HepG2 (cell line): ENCODE measurements around the gene TEX9. TPM values are rescaled to one million over a fixed set of nuclear protein-coding genes. Genes with fewer than 3 reads are reported as not detected.

Experiments
- CAMTA2 ChIP-seq: sonication (generic); formaldehyde crosslinking; IDR thresholded peaks from 2 replicates; pipeline ENCODE4 v1.4.0; 2020; ENCODE audit warnings: mild to moderate bottlenecking, missing genetic modification reagents, borderline replicate concordance
- CBX2 ChIP-seq, 2 experiments: fragments of 200-600 bp in 1 of 2; sonication (generic); formaldehyde crosslinking in 1 of 2; IDR thresholded peaks; 2 replicates each; pipeline versions ENCODE4 v1.7.0 to v1.8.1; 2018 to 2022; ENCODE audit warnings: low read depth in 2 of 2, low read length in 1 of 2, mild to moderate bottlenecking in 1 of 2, missing genetic modification reagents in 1 of 2
- CEBPB ChIP-seq: IDR thresholded peaks from 2 replicates; pipeline ENCODE4 v1.6.1; 2011; ENCODE audit warnings: low read depth, low read length, improper control_type of control experiment, borderline replicate concordance
- CENPBD1 ChIP-seq: sonication (generic); formaldehyde crosslinking; IDR thresholded peaks from 2 replicates; pipeline ENCODE4 v1.8.0; 2022; ENCODE audit warnings: missing genetic modification reagents, low read depth, mild to moderate bottlenecking, borderline replicate concordance
- FLYWCH1 ChIP-seq: sonication (generic); formaldehyde crosslinking; IDR thresholded peaks from 2 replicates; pipeline ENCODE4 v1.8.1; 2023; ENCODE audit warnings: mild to moderate bottlenecking, missing genetic modification reagents
- MED8 ChIP-seq: sonication (generic); formaldehyde crosslinking; IDR thresholded peaks from 2 replicates; pipeline ENCODE4 v1.8.1; 2023; ENCODE audit warnings: mild to moderate bottlenecking, missing genetic modification reagents; ENCODE audit not compliant: insufficient replicate concordance
- MXI1 ChIP-seq: IDR thresholded peaks from 3 replicates; pipeline ENCODE4 v1.6.1; 2012; ENCODE audit warnings: low read depth, low read length, inconsistent platforms, borderline replicate concordance
- NAIF1 ChIP-seq: sonication (generic); formaldehyde crosslinking; IDR thresholded peaks from 2 replicates; pipeline ENCODE4 v1.5.0; 2020; ENCODE audit warnings: mild to moderate bottlenecking, missing genetic modification reagents, borderline replicate concordance
- NFIC ChIP-seq: IDR thresholded peaks from 2 replicates; pipeline ENCODE4 v1.6.1; 2012; ENCODE audit warnings: mild to moderate bottlenecking, low read length, inconsistent platforms
- PCBP1 ChIP-seq: fragments of 200-400 bp; formaldehyde crosslinking; IDR thresholded peaks from 2 replicates; pipeline ENCODE4 v1.6.1; 2017; ENCODE audit warnings: mild to moderate bottlenecking, low read depth, low read length, borderline replicate concordance
- RCOR2 ChIP-seq: IDR thresholded peaks from 2 replicates; pipeline ENCODE4 v1.6.1; 2016; ENCODE audit warnings: missing biosample characterization, missing genetic modification reagents
- SAP130 ChIP-seq: IDR thresholded peaks from 2 replicates; pipeline ENCODE4 v1.6.1; 2016; ENCODE audit warnings: low read depth
- TMF1 ChIP-seq: sonication (generic); formaldehyde crosslinking; IDR thresholded peaks from 2 replicates; pipeline ENCODE4 v1.8.1; 2022; ENCODE audit warnings: low read depth, missing genetic modification reagents
- ZBTB44 ChIP-seq: sonication (generic); formaldehyde crosslinking; IDR thresholded peaks from 2 replicates; pipeline ENCODE4 v1.4.0; 2020; ENCODE audit warnings: missing genetic modification reagents
- ZNF260 ChIP-seq: sonication (generic); formaldehyde crosslinking; IDR thresholded peaks from 2 replicates; pipeline ENCODE4 v1.4.0; 2020; ENCODE audit warnings: missing genetic modification reagents, low read depth, mild to moderate bottlenecking, borderline replicate concordance
- ZNF670 ChIP-seq: sonication (generic); formaldehyde crosslinking; IDR thresholded peaks from 2 replicates; pipeline ENCODE4 v1.8.0; 2022; ENCODE audit warnings: mild to moderate bottlenecking, missing genetic modification reagents, borderline replicate concordance
- ZSCAN5A ChIP-seq: sonication (generic); formaldehyde crosslinking; IDR thresholded peaks from 2 replicates; pipeline ENCODE4 v1.8.0; 2022; ENCODE audit warnings: mild to moderate bottlenecking, missing genetic modification reagents, borderline replicate concordance
- polyA plus RNA-seq, 8 experiments: library from polyadenylated mRNA; depleted of rRNA in 3 of 8; stranded (reverse) in 7 of 8; unstranded in 1 of 8; fragments of >200 nt; fragmentation: Illumina TruSeq in 4 of 8; extraction: Trizol in 4 of 8; gene quantifications; 2 replicates each; pipeline versions ENCODE4 v1.2.1 to v1.2.3, GENCODE V29; 2011 to 2016; ENCODE audit warnings: low read depth in 4 of 8, missing spikeins in 1 of 8, mixed read lengths in 1 of 8; ENCODE audit not compliant: insufficient read depth in 1 of 8
- total RNA-seq, 5 experiments: library from RNA; depleted of rRNA; stranded (reverse); fragments of >200 nt; fragmentation: Illumina TruSeq; extraction: Trizol; gene quantifications; 2 replicates each; pipeline ENCODE4 v1.2.3, GENCODE V29; 2016; ENCODE audit warnings: low read depth in 1 of 5
- TF ChIP-seq, protein P1 (sequence below): sonication (generic); formaldehyde crosslinking; IDR thresholded peaks from 2 replicates; pipeline ENCODE4 v1.4.0; 2020; ENCODE audit warnings: mild to moderate bottlenecking, missing genetic modification reagents
- TF ChIP-seq, protein P2 (sequence below): sonication (generic); formaldehyde crosslinking; IDR thresholded peaks from 2 replicates; pipeline ENCODE4 v1.5.1; 2020; ENCODE audit warnings: missing genetic modification reagents, mild to moderate bottlenecking, borderline replicate concordance
- TF ChIP-seq, protein P3 (sequence below): sonication (generic); formaldehyde crosslinking; IDR thresholded peaks from 2 replicates; pipeline ENCODE4 v1.8.1; 2023; ENCODE audit warnings: missing genetic modification reagents, mild to moderate bottlenecking, borderline replicate concordance
- TF ChIP-seq, protein P4 (sequence below): sonication (generic); formaldehyde crosslinking; IDR thresholded peaks from 2 replicates; pipeline ENCODE4 v1.8.0; 2022; ENCODE audit warnings: mild to moderate bottlenecking, missing genetic modification reagents, moderate library complexity

Gene TEX9
- total and polyA plus RNA-seq, 2 of the 13 experiments (the other 11 are each of a cell fraction or from before 2014, with no cell fraction given), result 0.82 to 6.9 TPM

GRCh38 chr15:56365075-56365711, at the start of gene TEX9 (continued):
- TF ChIP-seq CENPBD1 (no peak), TMF1 (CRISPR knock-in tag) (no peak), CAMTA2 (CRISPR knock-in tag) (no peak), MED8 (no peak), ZBTB44 (CRISPR knock-in tag) (no peak), MXI1 (peak; percentile 79; the same call in 1 of the 3 replicates), NFIC (no peak), FLYWCH1 (CRISPR knock-in tag) (no peak), SAP130 (CRISPR knock-in tag) (peak; percentile 95), PCBP1 (no peak), CEBPB (0 out of 2 replicates have a peak, but pooled peaks have one; percentile 23), ZNF260 (no peak), ZNF670 (CRISPR knock-in tag) (no peak), ZSCAN5A (CRISPR knock-in tag) (no peak), RCOR2 (CRISPR knock-in tag) (no peak), NAIF1 (peak; percentile 95), CBX2 (IDR thresholded peaks at IDR 0.05; ENCODE audit: low read depth, low read length) (no peak), CBX2 (CRISPR knock-in tag; IDR thresholded peaks at IDR 0.05; ENCODE audit: low read depth) (no peak)
- TF ChIP-seq, protein P1, sequence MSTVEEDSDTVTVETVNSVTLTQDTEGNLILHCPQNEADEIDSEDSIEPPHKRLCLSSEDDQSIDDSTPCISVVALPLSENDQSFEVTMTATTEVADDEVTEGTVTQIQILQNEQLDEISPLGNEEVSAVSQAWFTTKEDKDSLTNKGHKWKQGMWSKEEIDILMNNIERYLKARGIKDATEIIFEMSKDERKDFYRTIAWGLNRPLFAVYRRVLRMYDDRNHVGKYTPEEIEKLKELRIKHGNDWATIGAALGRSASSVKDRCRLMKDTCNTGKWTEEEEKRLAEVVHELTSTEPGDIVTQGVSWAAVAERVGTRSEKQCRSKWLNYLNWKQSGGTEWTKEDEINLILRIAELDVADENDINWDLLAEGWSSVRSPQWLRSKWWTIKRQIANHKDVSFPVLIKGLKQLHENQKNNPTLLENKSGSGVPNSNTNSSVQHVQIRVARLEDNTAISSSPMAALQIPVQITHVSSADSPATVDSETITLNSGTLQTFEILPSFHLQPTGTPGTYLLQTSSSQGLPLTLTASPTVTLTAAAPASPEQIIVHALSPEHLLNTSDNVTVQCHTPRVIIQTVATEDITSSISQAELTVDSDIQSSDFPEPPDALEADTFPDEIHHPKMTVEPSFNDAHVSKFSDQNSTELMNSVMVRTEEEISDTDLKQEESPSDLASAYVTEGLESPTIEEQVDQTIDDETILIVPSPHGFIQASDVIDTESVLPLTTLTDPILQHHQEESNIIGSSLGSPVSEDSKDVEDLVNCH (CRISPR knock-in tag), result no peak
- TF ChIP-seq, protein P2, sequence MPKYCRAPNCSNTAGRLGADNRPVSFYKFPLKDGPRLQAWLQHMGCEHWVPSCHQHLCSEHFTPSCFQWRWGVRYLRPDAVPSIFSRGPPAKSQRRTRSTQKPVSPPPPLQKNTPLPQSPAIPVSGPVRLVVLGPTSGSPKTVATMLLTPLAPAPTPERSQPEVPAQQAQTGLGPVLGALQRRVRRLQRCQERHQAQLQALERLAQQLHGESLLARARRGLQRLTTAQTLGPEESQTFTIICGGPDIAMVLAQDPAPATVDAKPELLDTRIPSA (CRISPR knock-in tag), result no peak
- TF ChIP-seq, protein P3, sequence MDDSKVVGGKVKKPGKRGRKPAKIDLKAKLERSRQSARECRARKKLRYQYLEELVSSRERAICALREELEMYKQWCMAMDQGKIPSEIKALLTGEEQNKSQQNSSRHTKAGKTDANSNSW (CRISPR knock-in tag), result no peak
- TF ChIP-seq, protein P4, sequence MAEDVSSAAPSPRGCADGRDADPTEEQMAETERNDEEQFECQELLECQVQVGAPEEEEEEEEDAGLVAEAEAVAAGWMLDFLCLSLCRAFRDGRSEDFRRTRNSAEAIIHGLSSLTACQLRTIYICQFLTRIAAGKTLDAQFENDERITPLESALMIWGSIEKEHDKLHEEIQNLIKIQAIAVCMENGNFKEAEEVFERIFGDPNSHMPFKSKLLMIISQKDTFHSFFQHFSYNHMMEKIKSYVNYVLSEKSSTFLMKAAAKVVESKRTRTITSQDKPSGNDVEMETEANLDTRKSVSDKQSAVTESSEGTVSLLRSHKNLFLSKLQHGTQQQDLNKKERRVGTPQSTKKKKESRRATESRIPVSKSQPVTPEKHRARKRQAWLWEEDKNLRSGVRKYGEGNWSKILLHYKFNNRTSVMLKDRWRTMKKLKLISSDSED, result no peak
